ENCODE data around the gene HERC2.
"Not testable (repeated sequence)": the region's sequence is repeated elsewhere in the genome, so short reads cannot be mapped to it uniquely, and the experiment has no call there.

The HERC2 gene

GRCh38 chr15:28322129-28322588, at the start of gene HERC2:
TSS of gene HERC2 (minus strand) at chr15:28322179. CDS start at chr15:28321433, 746 bp downstream.
- not testable (repeated sequence) for DNase-seq

- not testable (repeated sequence) for DNase-seq
Observed at GRCh38 chr15:28365502-28365901, 43.5 kb upstream of the HERC2 start.

DNA sequence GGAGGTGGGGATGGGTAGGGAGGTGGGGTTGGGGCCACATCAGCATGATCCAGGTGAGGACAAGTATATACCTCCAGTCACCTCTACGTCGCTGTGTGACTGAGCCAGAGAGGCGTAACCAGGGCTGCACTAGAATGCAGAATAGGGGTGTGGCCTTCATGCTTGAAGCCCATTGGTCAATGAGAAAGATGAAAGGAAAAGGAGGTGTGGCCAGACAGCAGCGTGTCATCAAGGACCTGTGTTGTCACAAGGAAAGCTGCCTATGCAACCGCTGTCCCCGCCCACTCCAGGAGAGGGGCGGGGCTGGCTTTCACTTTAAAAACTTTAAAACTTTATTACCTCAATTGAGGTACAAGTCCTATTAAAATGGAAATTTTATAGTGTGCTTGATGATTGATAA, 36.0 kb upstream of the HERC2 start, which contains the start of gene GOLGA6L24:
GOLGA6L24 (minus strand) TSS at position 101 of the 400 bp plus-strand sequence; CDS start at position 40, 61 bp downstream.
- not testable (repeated sequence) for DNase-seq

- not testable (repeated sequence) for DNase-seq
Observed at GRCh38 chr15:28321358-28322078, 461 bp downstream of the HERC2 start.

GRCh38 chr15:28319725-28320124, 2.3 kb downstream of the HERC2 start:
- DNase-seq: not testable (repeated sequence)

GRCh38 chr15:28318828-28319227, 3.2 kb downstream of the HERC2 start:
- DNase-seq: not testable (repeated sequence)

- not testable (repeated sequence) for DNase-seq
Observed at GRCh38 chr15:28318122-28318521, 3.9 kb downstream of the HERC2 start.

DNA sequence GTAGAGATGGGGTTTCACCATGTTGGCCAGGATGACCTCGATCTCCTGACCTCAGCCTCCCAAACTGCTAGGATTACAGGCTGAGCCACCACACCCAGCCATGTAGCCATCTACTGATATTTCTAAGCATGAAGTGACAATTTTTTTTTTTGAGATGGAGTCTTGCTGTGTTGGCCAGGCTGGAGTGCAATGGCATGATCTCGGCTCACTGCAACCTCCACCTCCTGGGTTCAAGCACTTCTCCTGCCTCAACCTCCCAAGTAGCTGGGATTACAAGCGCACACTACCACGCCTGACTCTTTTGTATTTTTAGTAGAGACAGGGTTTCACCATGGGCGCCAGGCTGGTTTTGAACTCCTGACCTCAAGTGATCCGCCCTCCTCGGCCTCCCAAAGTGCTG, 5.0 kb downstream of the HERC2 start:
- DNase-seq: not testable (repeated sequence)

DNA sequence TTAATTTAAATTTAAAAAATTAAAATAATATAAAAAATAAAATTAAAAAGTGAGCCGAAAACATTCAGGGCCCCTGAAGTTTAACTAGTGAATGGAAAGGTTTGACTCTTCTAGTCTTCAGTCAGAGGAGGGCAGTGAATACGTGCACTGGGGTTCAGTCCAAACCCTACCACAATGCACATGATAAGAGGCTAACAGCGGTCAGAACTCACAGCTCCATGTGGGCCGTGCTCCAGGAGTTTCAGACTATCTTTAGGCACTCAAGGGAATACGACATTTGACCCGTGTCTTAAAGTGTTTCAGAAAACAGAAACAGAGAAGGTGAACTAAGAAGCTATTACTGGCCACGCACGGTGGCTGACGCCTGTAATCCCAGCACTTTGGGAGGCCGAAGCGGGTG, 11.5 kb downstream of the HERC2 start:
- DNase-seq: not testable (repeated sequence)

DNA sequence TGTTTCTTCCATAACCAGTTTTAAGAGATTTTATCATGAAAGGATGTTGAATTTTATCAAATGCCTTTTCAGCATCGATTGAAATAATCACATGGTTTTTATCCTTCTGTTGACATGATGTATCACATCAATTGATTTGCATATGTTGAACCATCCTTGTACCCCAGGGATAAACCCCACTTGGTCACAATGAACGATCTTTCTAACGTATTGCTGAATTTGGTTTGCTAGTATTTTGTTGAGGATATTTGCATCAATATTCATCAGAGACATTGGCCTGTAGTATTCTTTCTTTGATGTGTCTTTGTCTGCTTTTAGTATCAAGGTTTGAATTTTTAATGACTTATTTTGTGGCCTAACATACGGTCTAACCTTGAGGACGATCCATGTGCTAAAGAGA, 13.3 kb downstream of the HERC2 start:
- DNase-seq: not testable (repeated sequence)

GRCh38 chr15:28305700-28306099, 16.3 kb downstream of the HERC2 start:
- DNase-seq: not testable (repeated sequence)

- not testable (repeated sequence) for DNase-seq
Observed at GRCh38 chr15:28297434-28297833, 24.5 kb downstream of the HERC2 start.

DNA sequence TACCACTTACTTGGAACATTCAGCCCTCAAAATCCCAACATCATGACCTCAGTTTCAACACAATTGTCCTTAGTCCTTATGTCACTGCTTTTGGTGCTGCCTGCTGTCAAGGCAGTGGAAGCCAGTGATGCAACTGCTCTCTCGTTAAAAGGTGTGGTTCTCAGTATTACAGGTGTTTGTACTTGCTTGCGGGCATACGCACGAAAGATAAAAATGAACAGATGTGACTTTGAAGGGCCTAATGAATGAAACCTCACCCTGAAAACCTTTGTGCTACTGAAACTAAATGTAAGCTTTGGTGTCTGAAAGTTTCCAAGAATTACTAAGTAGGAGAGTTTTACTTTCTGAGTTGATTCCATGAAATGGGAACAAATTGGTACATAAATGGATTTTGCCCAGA, 25.2 kb downstream of the HERC2 start:
- DNase-seq: not testable (repeated sequence)

DNA sequence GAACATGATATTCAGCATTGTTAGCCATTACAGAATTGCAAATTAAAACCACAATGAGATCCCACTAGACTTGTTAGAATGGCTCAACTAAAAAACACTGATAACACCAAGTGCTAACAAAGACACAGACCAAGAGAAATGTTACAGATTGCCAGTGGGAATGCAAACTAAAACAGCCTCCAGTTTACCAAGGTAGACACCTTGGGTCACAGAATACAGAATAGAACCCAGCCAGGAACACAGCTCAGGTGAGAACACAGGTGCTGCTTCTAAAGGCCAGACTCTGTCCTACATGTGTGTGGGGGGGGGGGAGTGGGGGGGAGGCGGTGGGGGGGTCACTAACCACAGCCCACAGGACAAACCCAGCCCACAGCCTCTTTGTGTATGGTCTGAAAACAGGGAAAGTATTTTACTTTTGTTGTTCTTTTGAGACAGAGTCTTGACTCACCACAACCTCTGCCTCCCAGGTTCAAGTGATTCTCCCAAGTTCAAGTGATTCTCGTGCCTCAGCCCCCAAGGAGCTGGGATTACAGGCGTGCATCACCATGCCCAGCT, 26.9 kb downstream of the HERC2 start:
- DNase-seq: not testable (repeated sequence)

DNA sequence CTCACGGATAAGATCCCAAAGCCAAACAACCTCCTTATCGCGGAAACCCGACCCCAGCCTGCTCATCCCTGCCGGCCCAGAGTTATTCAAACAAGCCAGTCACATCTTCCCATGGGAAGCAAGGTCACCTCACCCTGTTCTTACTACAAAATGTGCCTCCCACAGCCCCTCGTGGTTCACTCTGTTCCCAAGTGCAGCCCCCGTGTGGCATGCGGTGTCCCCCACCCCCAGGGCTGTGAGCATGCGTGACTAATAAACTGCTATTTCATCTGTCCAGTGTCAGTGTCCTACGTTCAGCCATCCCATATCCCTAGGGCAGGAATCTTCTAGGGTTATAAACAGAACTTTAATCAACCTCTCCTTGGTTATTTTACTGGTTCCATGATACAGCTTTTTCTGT, 27.4 kb downstream of the HERC2 start:
- not testable (repeated sequence) for DNase-seq

DNA sequence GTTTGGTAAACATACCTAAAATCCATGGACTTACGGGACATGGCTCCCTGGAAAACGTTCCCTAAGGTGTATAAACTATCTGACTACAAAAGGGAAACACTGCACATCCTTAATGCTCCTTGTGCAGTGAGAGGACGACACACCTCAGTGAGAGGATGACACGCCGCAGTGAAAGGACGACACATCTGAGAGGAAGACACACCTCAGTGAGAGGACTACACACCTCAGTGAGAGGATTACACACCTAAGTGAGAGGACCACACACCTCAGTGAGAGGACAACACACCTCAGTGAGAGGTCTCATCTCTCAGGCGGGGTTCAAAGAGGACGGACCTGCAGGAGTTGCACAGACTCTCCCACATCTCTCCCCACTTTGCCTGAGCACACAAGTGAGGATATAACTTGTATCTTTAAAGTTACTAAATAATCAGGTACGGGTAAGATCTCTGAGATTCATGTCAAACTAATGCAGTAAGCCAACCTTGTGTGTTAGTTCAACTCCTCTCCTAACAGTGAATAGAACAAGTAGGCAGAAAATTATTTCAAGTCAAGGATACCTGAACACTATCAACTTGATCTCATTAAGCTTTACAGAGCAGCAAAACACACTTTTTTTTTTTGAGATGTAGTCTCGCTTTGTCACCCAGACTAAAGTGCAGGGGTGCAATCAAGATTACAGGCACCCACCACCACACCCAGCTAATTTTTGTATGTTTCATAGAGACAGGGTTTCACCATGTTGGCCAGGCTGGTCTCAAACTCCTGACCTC, 32.1 kb downstream of the HERC2 start:
- DNase-seq: no peak

GRCh38 chr15:28288830-28289693, 32.9 kb downstream of the HERC2 start:
- not testable (repeated sequence) for DNase-seq

DNA sequence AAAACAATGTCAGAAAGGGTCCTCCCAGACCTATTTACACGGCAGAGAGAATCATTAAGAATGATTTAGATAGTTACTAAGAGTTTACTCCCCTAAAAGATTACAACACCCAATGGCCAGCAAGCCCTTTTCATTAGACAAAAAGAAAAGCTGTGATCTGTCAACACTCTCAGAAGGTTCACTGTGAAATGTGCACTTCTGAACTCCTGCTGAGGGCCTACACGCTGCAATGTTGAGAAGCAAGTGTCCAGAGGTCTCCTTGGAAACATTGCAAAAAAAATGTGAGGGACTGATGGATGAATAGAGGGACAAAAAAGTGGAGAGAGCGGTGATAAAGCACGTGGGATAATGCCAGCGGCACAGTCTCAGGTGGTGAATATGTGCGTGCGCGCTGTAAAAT, 35.3 kb downstream of the HERC2 start:
- DNase-seq: not testable (repeated sequence)

DNA sequence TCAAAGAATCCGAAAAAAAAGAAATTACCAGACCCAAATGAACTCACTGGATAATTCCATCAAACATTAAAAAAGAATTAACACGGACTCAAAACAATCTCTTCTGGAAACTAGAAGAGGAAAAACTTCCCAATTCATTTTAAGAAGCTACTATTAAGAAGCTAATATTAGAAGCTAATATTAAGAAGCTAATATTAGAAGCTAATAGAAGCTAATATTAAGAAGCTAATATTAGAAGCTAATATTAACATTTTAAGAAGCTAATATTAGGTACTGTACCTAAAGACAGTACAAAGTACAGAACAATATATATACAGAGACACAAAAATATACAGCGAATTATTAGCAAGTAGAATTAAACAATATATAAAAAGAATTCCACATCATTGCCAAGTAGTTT, 35.9 kb downstream of the HERC2 start:
- DNase-seq: no peak

- DNase-seq: no peak
Observed at GRCh38 chr15:28281876-28282275, 40.1 kb downstream of the HERC2 start.

GRCh38 chr15:28274635-28275034, 47.3 kb downstream of the HERC2 start:
- no peak for DNase-seq

GRCh38 chr15:28273873-28274610, 47.9 kb downstream of the HERC2 start:
- no peak for DNase-seq

Data from left hindlimb (tissue), 1 donor.